Measurements from ENCODE around the gene BRINP2.

BRINP2 gene

DNA sequence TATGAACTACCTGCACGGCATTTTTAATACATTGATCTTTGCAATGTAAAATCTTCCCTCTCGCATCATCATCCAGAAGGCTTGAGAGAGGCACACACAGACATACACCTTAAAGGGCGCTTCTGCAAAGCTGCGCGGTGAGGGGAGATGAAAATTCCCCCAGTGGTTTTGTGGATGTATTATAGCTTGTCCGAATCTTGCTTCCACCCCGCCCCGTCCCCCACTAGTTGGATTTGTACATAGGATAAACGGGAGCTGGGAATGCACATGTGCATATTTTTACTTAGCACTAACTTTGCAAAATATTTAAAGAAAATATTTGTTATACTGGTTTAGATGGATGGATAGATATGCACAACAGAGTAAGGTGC, 5.7 kb upstream of the BRINP2 start:
- no peak for DNase-seq (ENCODE audit: low read depth)

DNA sequence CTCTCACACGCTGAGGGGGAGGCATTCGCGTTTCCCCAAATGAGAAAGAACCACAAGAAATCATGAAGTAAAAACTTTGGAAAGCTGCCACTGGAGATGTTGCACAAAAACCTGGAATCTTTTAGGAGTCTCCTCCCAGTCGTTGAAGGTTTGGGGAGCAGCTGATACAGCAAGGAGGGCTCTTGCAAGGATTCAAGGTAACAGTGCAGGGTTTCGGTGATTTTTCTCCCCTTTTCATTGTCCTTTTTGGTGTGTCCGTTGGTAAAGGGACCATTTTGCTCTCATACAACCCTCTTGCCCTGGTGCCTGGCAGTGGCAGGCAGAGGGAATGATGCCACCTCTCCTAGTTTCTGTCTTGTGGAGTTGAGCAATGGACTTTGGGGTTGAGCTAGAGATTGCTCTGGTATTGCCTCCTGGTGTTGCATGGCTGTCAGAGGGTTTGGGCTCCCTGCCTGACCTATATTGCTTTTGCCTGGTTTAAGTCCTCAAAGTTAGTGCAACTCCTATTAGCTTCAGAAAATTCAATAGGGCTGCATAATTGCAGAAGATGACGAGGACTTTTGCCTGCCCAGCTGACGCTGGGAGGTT, 872 bp downstream of the BRINP2 start:
- DNase-seq (ENCODE audit: low read depth), result no peak

- DNase-seq (ENCODE audit: low read depth), result no peak
Observed at GRCh38 chr1:177172272-177172671, 1.5 kb downstream of the BRINP2 start.

DNA sequence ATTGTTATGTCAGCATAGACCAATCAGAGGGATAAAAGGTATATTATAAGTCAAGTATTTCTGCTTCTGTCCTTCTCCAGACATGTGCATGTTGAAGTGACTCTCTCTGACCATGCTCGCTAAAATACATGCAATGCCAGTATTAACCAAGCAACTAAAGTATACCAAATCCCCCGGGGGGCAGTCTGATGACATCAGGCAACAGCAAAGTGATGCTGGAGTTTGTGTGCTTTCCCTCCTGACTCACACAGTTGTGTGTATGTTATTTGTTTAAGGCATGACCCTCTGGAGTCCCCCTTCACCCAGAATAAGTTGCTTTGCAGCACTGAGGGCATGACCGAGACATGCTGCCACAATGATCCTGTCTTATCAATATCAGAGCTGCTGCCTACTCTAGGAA, 2.1 kb downstream of the BRINP2 start:
- DNase-seq (ENCODE audit: low read depth), result no peak

DNA sequence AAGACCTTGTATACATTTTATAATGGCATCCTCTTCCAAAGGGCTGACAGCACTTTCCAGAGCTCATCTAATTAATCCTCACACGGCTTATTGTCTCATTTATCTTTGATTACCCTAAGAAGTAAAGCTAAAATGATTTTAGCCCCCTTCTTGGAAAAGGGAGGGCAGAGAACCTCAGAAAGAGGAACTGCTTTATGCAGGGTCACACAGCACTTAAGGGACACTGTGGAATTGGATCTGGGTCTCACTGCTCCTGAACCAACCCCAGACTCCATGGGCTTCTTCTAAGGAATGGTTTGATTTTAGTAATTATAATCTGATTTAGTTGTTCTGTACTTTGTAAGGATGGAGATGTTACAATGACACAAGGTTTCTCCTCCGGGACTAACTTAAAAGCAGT, 3.2 kb downstream of the BRINP2 start:
- no peak for DNase-seq (ENCODE audit: low read depth)

GRCh38 chr1:177174921-177175634, 4.3 kb downstream of the BRINP2 start:
- DNase-seq (ENCODE audit: low read depth), result no peak

DNA sequence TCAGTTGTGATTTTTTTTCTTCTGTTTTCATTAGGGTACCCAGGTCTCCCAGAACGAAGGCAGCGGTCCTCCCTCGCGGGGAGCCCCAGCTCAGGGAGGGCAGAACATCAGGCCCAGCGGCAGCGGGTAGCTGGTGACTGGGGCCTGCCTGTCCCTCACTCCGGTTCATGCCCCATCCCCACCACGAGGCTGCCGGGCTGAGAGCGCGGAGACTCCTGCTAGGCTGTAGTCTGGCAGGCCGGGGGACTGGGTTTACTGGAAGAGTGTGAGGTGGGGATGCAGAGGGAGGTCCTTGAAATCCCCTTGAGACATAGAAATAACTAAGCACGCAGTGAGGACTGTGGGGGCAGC, 10.5 kb downstream of the BRINP2 start:
- no peak for DNase-seq (ENCODE audit: low read depth)

- DNase-seq (ENCODE audit: low read depth), result no peak
Observed at GRCh38 chr1:177181631-177182291, 11.0 kb downstream of the BRINP2 start.

GRCh38 chr1:177183836-177184235, 13.1 kb downstream of the BRINP2 start:
- no peak for DNase-seq (ENCODE audit: low read depth)

GRCh38 chr1:177185209-177185608, 14.5 kb downstream of the BRINP2 start:
- DNase-seq (ENCODE audit: low read depth), result no peak

DNA sequence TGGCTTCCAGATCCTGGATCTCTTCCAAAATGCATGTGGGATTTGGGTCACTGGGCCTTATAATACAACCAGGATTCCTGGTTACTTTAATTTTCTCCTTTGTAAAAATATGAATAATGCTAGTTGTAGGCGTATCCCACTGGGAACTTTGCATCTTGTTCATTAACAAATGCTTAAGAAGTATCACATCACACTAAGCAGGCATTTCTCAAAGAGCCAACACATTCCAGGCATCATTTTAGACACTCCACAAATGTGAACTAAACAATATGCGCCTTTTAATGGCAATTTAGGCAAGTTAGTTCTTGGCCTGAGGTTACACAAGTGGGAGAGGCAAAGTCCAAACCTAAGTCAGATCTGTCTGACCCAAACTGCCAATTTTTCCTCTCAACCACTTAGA, 15.9 kb downstream of the BRINP2 start:
- no peak for DNase-seq (ENCODE audit: low read depth)

DNA sequence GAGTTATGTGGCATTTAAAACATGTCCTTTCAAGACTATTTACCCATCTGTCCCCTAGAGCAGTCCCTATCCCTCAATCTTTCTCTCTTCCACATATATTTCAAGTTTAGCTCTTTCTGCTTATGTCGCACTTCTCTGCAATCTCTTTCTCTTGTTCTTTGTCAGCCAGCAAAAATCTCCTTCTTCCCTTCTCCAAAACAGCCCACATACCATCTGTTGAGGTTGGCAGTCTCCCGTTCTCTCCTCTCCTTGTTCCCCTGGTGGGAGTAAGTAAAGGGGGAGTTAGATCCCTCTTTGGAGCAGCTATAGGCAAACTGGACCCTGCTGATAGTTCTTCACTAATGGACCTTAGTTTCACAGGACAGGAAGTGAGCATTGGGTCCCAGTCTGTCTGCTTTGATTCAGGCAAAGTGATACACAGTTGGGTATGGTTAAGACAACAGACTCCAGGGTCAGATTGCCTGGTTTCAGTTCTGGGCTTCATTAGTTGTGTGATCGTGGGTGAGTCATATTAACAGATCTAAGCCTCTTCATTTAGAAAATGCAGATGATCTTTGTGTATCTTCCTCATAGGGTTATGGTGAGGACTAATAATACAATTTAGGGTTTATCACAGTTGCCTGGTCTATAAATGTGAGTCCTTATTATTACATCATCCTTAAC, 19.7 kb downstream of the BRINP2 start:
- no peak for DNase-seq (ENCODE audit: low read depth)

DNA sequence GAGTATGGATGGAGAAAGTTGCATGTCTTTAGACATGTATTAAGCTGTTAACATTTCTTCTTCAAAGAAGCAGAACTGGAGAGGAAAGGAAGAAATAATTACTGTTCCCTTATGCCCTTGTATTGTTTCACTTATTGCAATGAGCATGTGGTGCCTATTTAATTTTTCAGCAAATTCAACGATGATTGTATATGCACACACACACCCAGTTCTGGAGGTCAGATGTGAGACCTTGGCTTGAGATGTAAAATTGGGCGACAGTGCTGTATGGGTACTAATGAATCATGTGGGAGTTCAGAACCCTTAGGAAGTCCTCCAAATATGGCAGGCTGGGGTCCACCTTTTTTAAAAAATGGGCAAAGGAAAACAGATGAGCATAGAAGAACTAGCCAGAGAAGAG, 27.5 kb downstream of the BRINP2 start:
- DNase-seq (ENCODE audit: low read depth), result no peak

GRCh38 chr1:177200290-177200689, 29.5 kb downstream of the BRINP2 start:
- DNase-seq (ENCODE audit: low read depth), result no peak

DNA sequence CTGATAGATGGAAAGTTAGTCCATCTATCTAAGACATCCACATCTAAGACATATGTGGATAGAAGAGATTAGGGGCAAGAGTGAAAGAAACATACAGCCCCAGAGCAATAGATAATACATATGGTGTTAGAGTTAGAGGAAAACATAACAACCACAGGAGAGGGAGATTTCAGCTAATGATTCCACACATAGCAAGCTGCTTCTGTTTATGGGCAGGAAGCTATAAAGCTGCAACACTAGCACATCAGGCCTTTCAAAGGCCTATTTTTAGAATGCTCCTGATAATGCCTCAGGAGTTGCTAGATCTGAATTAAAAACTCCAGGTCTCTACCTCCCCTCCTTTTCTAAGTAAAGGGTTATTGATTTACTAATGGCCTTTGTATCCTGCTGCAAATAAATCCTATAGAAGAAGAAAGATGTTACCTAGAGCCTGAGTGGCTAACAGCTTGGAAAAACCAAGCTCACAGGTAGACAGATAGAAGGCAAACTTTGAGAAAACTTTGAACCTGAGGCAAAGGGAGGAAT, 36.1 kb downstream of the BRINP2 start:
- no peak for DNase-seq (ENCODE audit: low read depth)

DNA sequence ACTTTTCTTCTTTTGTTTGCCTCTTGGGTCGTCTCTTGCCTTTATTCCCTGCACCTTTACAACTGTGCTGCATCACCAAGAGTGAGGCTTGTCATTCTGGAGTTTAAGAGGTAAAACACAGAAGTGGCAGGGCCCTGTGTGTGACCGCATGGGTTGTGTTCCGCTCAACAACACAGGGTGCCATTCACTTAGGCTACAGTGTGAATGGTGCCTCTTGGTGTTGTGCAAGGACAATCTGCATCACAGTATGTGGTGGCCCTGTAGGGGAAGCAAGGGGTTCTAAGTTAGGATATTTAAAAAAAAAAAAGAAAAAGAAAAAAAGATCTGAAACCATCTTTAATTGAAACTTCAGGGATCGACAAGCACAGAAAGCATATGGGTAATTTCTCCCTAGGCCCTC, 38.2 kb downstream of the BRINP2 start:
- DNase-seq (ENCODE audit: low read depth), result no peak

- DNase-seq (ENCODE audit: low read depth), result no peak
Observed at GRCh38 chr1:177209357-177209756, 38.6 kb downstream of the BRINP2 start.

DNA sequence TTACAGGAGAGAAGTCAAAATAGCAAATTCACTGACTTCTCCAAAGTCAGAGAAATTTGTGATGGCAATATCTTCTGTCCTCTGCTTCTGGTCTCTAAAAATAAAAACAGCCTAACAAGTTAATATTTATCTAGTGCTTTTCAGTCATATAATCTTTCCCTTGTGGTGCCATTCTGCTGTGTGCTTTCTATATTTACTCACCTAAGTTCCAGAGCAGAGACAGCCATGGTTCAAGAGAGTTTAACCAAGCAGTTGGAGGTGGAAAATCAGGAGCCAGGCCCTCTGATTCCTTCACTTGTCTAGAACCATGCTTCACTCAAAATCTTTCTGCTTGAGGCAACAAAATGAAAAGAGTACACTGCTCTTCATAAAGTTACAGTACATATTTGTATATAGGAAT, 39.3 kb downstream of the BRINP2 start:
- DNase-seq (ENCODE audit: low read depth), result no peak

GRCh38 chr1:177211231-177211630, 40.5 kb downstream of the BRINP2 start:
- DNase-seq (ENCODE audit: low read depth), result no peak

- DNase-seq (ENCODE audit: low read depth), result no peak
Observed at GRCh38 chr1:177216587-177217202, 45.9 kb downstream of the BRINP2 start.

GRCh38 chr1:177219554-177220458, 49.0 kb downstream of the BRINP2 start:
- DNase-seq (ENCODE audit: low read depth), result no peak
